ENCODE results near the gene TRMT6. TPM values are rescaled to one million over a fixed set of nuclear protein-coding genes. Genes with fewer than 3 reads are reported as not detected.

Gene TRMT6
- total RNA-seq, 1 experiment from 2014 or later: 16.3 TPM

- Histone ChIP-seq H3K36me3 (no peaks in the 10 kb centered on the region), H3K4me3 (no peak overlapping the region), H3K27me3 (no peaks in the 10 kb centered on the region), H3K9me3 (no peaks in the 10 kb centered on the region)
- no peak for DNase-seq
These were observed 29.8 kb downstream of the TRMT6 start for GRCh38 chr20:5920581-5920980.

GRCh38 chr20:5919626-5920544 lies 30.4 kb downstream of the TRMT6 start:
- Histone ChIP-seq H3K4me3 (no peak overlapping the region), H3K9me3 (no peaks in the 10 kb centered on the region), H3K36me3 (no peaks in the 10 kb centered on the region), H3K27me3 (no peaks in the 10 kb centered on the region)
- no peak for DNase-seq

DNA sequence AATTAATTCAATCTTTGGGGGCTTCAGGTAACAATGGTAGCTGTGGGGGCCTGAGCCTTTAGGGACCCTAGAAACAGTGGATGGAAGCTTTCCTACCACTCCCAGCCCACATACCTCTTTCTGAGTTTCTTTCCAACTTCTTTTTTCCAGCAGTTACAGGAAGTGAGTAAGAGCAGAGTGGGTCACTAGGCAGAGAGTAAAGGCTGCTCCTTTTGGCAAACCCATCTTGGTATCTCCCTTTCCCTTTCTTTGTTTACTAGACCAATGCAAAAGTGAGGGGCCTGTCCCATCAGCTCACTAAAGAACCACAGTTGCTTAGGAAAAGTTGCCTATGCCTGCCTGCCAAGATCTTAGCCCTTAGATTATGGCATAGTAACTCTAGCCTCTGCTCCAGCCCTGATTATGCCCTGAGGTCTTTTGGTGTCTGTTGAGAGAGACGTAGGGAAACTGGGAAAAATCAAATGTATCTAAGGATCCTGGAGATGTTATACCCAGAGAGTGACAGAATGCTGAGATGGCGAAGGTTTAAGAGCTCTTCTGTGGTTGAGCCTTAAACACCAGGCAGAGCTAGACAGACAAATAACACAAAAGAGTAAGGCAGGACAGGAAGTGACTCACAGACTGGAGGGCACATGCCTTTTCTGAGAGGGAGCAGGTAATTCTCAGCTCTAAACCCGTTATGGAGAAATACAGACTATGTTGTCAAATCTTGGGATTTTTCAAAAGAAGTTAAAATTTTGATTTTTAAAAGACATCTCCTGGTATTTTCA lies 31.3 kb downstream of the TRMT6 start:
- Histone ChIP-seq H3K9me3 (no peaks in the 10 kb centered on the region), H3K36me3 (no peaks in the 10 kb centered on the region), H3K4me3 (no peak overlapping the region), H3K27me3 (0 out of 2 replicates have a peak, but pooled peaks cover 2% of the 10 kb centered on the region)
- DNase-seq: peak; percentile 29

DNA sequence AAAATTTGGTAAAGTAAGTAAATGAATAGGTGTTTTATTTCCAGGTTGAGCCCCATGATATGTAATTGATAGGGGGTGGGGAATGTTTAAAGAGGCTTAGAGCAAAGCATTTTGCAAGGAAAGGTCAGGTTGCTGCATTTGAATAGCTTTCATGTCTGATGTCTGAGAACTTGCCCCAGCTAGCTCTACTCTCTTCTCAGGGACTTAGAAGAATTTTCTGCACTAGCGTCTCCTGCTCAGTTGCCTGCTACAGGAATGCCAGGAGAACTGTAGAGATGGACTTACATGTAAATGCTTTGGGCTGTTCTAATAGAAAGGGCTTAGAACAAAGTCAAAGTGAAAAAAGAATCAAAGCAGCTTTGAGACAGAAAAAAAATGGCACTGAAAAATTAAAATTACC lies 35.5 kb downstream of the TRMT6 start:
- no peak for DNase-seq
- Histone ChIP-seq H3K27me3 (peaks cover 19% of the 10 kb centered on the region), H3K36me3 (no peaks in the 10 kb centered on the region), H3K4me3 (no peak overlapping the region), H3K9me3 (no peaks in the 10 kb centered on the region)

DNA sequence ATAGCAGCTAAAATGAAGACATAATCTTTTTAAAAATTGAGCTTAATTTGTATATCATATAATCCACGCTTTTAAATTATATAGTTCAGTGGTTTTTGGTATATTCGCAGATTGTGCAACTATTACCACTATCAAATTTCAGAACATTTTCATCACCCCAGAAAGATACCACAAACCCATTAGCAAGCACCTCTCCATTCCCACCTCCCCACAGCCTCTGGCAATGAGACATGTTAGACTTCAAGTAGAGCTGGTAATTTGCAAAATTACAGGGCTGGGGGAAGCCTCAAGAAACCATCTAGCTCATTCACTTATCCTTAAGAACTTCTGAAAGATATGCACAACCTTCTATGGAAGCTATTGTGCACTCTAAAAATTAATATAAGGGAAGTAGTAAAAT lies 37.2 kb downstream of the TRMT6 start:
- H3K4me3 ChIP-seq: no peak overlapping the region
- peaks cover 21% of the 10 kb centered on the region for H3K27me3 ChIP-seq
- H3K36me3 ChIP-seq: no peaks in the 10 kb centered on the region
- H3K9me3 ChIP-seq: no peaks in the 10 kb centered on the region
- DNase-seq: no peak

GRCh38 chr20:5910186-5910585 lies 40.1 kb downstream of the TRMT6 start:
- Histone ChIP-seq H3K27me3 (peaks cover 21% of the 10 kb centered on the region), H3K4me3 (no peak overlapping the region), H3K36me3 (no peaks in the 10 kb centered on the region), H3K9me3 (no peaks in the 10 kb centered on the region)
- no peak for DNase-seq

- no peaks in the 10 kb centered on the region for H3K36me3 ChIP-seq
- H3K4me3 ChIP-seq: no peak overlapping the region
- H3K27me3 ChIP-seq: peaks cover 18% of the 10 kb centered on the region
- no peaks in the 10 kb centered on the region for H3K9me3 ChIP-seq
- no peak for DNase-seq
These were observed 41.4 kb downstream of the TRMT6 start for GRCh38 chr20:5908981-5909380.

DNA sequence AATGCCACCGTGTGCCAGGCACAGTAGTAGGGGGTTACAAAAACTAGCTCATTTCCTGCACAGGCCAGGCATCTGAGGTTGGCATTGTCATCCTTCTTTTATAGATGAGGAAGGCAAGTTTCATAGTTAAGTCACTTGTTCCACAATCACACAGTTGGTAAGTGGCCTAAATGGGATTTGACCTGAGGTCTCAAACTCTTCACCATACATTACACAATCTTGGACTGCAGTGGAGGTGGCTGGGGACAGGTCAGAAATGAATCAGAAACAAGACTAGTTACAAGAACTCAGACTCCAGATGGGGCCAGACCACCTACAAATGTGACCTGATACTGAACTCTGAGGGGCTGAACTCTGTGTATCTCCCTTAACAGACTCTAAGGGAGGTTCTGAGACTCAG lies 49.4 kb downstream of the TRMT6 start:
- no peaks in the 10 kb centered on the region for H3K9me3 ChIP-seq
- no peaks in the 10 kb centered on the region for H3K36me3 ChIP-seq
- peaks cover 3% of the 10 kb centered on the region; the same call in 1 of the 2 replicates for H3K27me3 ChIP-seq
- DNase-seq: no peak
- no peak overlapping the region for H3K4me3 ChIP-seq

DNA sequence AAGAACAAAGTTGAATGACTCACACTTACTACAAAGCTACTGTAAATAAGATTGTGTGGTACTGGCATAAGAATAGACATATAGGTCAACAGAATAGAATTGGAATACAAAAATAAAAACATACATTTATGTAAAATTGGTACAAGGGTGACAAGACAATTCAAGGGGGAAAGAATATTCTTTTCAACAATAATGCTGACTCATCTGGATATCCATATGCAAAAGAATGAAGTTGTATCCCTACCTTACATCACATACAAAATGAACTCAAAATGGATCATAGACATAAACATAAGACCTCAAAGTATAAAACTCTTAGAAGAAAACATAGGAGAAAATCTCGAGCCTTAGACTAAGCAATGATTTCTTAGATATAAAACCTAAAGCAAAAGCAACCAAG lies 50.9 kb downstream of the TRMT6 start:
- Histone ChIP-seq H3K27me3 (peaks cover 3% of the 10 kb centered on the region; the same call in 1 of the 2 replicates), H3K36me3 (no peaks in the 10 kb centered on the region), H3K4me3 (no peak overlapping the region), H3K9me3 (no peaks in the 10 kb centered on the region)
- DNase-seq: no peak

DNA sequence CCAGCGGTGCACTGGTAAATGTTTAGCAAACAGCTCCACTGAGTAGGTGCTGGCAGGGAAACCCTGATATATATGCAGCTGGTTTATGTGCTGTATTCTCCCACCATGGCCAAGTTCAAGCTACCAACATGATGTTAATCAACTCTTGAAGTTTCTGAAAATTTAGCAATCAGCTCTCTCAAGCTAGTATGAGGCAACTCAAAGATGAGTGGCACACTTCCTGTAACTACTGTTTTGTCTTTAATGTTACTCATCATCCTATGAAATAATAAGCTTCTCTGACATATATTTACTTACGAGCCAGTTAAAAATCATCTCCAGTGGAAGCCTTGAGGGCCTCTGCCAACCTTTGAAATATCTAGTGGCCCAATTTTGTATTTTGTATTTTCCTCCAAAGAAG lies 54.7 kb downstream of the TRMT6 start:
- Histone ChIP-seq H3K27me3 (peaks cover 3% of the 10 kb centered on the region; the same call in 1 of the 2 replicates), H3K9me3 (no peaks in the 10 kb centered on the region), H3K36me3 (no peaks in the 10 kb centered on the region), H3K4me3 (no peak overlapping the region)
- DNase-seq: no peak

GRCh38 chr20:5893621-5894020 lies 56.7 kb downstream of the TRMT6 start:
- no peaks in the 10 kb centered on the region for H3K9me3 ChIP-seq
- no peaks in the 10 kb centered on the region for H3K27me3 ChIP-seq
- no peaks in the 10 kb centered on the region for H3K36me3 ChIP-seq
- no peak overlapping the region for H3K4me3 ChIP-seq
- no peak for DNase-seq

- Histone ChIP-seq H3K9me3 (no peaks in the 10 kb centered on the region), H3K36me3 (no peaks in the 10 kb centered on the region), H3K27me3 (no peaks in the 10 kb centered on the region), H3K4me3 (no peak overlapping the region)
- no peak for DNase-seq
These were observed 57.3 kb downstream of the TRMT6 start for GRCh38 chr20:5893052-5893451.

- H3K4me3 ChIP-seq: no peak overlapping the region
- H3K27me3 ChIP-seq: no peaks in the 10 kb centered on the region
- DNase-seq: no peak
- H3K36me3 ChIP-seq: no peaks in the 10 kb centered on the region
- H3K9me3 ChIP-seq: no peaks in the 10 kb centered on the region
These were observed 59.4 kb downstream of the TRMT6 start for GRCh38 chr20:5890773-5891441.

GRCh38 chr20:5888041-5888440 lies 62.3 kb downstream of the TRMT6 start:
- peak; percentile 49 for DNase-seq
- Histone ChIP-seq H3K36me3 (no peaks in the 10 kb centered on the region), H3K9me3 (no peaks in the 10 kb centered on the region), H3K4me3 (no peak overlapping the region), H3K27me3 (no peaks in the 10 kb centered on the region)

- Histone ChIP-seq H3K36me3 (no peaks in the 10 kb centered on the region), H3K27me3 (no peaks in the 10 kb centered on the region)
- peak; percentile 7 for DNase-seq
These were observed 62.9 kb downstream of the TRMT6 start for GRCh38 chr20:5887386-5887785.

More at GRCh38 chr20:5887386-5887785, 62.9 kb downstream of the TRMT6 start:
- H3K4me3 ChIP-seq: no peak overlapping the region
- H3K9me3 ChIP-seq: no peaks in the 10 kb centered on the region

Data from MG63 (cell line).